IMR-90 (cell line): ENCODE data around the gene TRIM47. TPM values are rescaled to one million over a fixed set of nuclear protein-coding genes. Genes with fewer than 3 reads are reported as not detected.

Experiments used
- ATAC-seq: fragments of 200-7000 bp; cut with Tn5 transposase; 2 replicates; pipeline ENCODE4 v1.9.1; 2020; ENCODE audit warnings: low read depth, mild to moderate bottlenecking, moderate library complexity
- BruUV-seq: library from RNA; stranded (reverse); fragments of 400-500 nt; replicated peaks from 2 replicates; lab custom pipeline; 2021; lab: Mats Ljungman, UMichigan
- CTCF ChIA-PET: fragments of 300-600 bp; formaldehyde crosslinking; extraction: SDS; loops from one replicate; lab custom pipeline; 2021; ENCODE audit warnings: antibody characterized with exemption; lab: Yijun Ruan, JAX
- POLR2A ChIA-PET: fragments of 300-600 bp; sonication (Branson Sonifier 250); formaldehyde crosslinking; loops from one replicate; lab custom pipeline; 2022; ENCODE audit warnings: antibody characterized with exemption; ENCODE audit not compliant: unreplicated experiment; lab: Charles Lee
- DNase-seq: peaks from one replicate; pipeline ENCODE4 v3.0.0; 2013
- H2AFZ ChIP-seq: replicated peaks from 2 replicates; pipeline ENCODE3; 2013; ENCODE audit warnings: low read length, mild to moderate bottlenecking; ENCODE audit not compliant: poor library complexity
- H2AK5ac ChIP-seq: 2 replicates; pipeline ENCODE4 v1.6.1; 2013; ENCODE audit warnings: low read depth, low read length, inconsistent platforms
- H2AK9ac ChIP-seq: replicated peaks from 2 replicates; pipeline ENCODE3; 2013; ENCODE audit warnings: mild to moderate bottlenecking, low read depth, low read length, moderate library complexity; ENCODE audit not compliant: poor library complexity
- H2BK120ac ChIP-seq: 2 replicates; pipeline ENCODE4 v1.6.1; 2013; ENCODE audit warnings: low read depth, low read length, inconsistent platforms
- H2BK15ac ChIP-seq: 3 replicates; pipeline ENCODE4 v1.6.1; 2013; ENCODE audit warnings: low read depth, low read length, inconsistent platforms
- H2BK20ac ChIP-seq: 2 replicates; pipeline ENCODE4 v1.6.1; 2013; ENCODE audit warnings: low read depth, mild to moderate bottlenecking, inconsistent platforms, low read length, moderate library complexity
- H2BK5ac ChIP-seq: 2 replicates; pipeline ENCODE4 v1.6.1; 2013; ENCODE audit warnings: mild to moderate bottlenecking, low read depth, low read length, inconsistent platforms; ENCODE audit not compliant: poor library complexity, severe bottlenecking
- H3K14ac ChIP-seq: replicated peaks from 2 replicates; pipeline ENCODE4 v1.6.1; 2013; ENCODE audit warnings: low read depth, low read length, inconsistent platforms
- H3K18ac ChIP-seq: 2 replicates; pipeline ENCODE4 v1.6.1; 2013; ENCODE audit warnings: low read depth, low read length, control low read depth
- H3K23ac ChIP-seq: 2 replicates; pipeline ENCODE4 v1.6.1; 2013; ENCODE audit warnings: low read depth, low read length, inconsistent platforms
- H3K27ac ChIP-seq: 2 replicates; pipeline ENCODE4 v1.5.1; 2013; ENCODE audit warnings: mild to moderate bottlenecking, control low read depth, low read length; ENCODE audit not compliant: insufficient read depth
- H3K27me3 ChIP-seq: 2 replicates; pipeline ENCODE4 v1.6.1; 2013; ENCODE audit warnings: low read length; ENCODE audit not compliant: control insufficient read depth, insufficient read depth
- H3K36me3 ChIP-seq: 2 replicates; pipeline ENCODE4 v1.6.1; 2013; ENCODE audit warnings: low read length, mixed read lengths; ENCODE audit not compliant: control insufficient read depth, insufficient read depth
- H3K4ac ChIP-seq: 2 replicates; pipeline ENCODE4 v1.6.1; 2013; ENCODE audit warnings: low read depth, low read length, inconsistent platforms
- H3K4me1 ChIP-seq: 2 replicates; pipeline ENCODE4 v1.6.1; 2013; ENCODE audit warnings: low read length, mixed read lengths; ENCODE audit not compliant: control insufficient read depth, insufficient read depth
- H3K4me2 ChIP-seq: 2 replicates; pipeline ENCODE4 v1.6.1; 2013; ENCODE audit warnings: low read depth, mild to moderate bottlenecking, control low read depth, low read length, moderate library complexity
- H3K4me3 ChIP-seq: 2 replicates; pipeline ENCODE4 v1.5.1; 2013; ENCODE audit warnings: low read depth, mild to moderate bottlenecking, control low read depth, low read length, moderate library complexity; ENCODE audit not compliant: insufficient read depth
- H3K56ac ChIP-seq: 2 replicates; pipeline ENCODE4 v1.6.1; 2013; ENCODE audit warnings: low read length, inconsistent platforms; ENCODE audit not compliant: insufficient read depth; ENCODE audit errors: extremely low read depth
- H3K79me1 ChIP-seq, 2 experiments: 2 replicates each; pipeline ENCODE4 v1.6.1; 2013; ENCODE audit warnings: low read length in 2 of 2, inconsistent platforms in 1 of 2, low read depth in 1 of 2
- H3K9ac ChIP-seq: 2 replicates; pipeline ENCODE4 v1.6.1; 2013; ENCODE audit warnings: low read depth, low read length, control low read depth
- H3K9me1 ChIP-seq: 2 replicates; pipeline ENCODE4 v1.6.1; 2013; ENCODE audit warnings: low read length, inconsistent platforms; ENCODE audit not compliant: insufficient read depth
- H3K9me3 ChIP-seq: 2 replicates; pipeline ENCODE4 v1.6.1; 2013; ENCODE audit warnings: low read length; ENCODE audit not compliant: control insufficient read depth, insufficient read depth
- H4K20me1 ChIP-seq: 2 replicates; pipeline ENCODE4 v1.6.1; 2013; ENCODE audit warnings: low read length, inconsistent platforms; ENCODE audit not compliant: insufficient read depth
- H4K5ac ChIP-seq: 2 replicates; pipeline ENCODE4 v1.6.1; 2013; ENCODE audit warnings: mild to moderate bottlenecking, low read depth, low read length, control low read depth
- H4K8ac ChIP-seq, 2 experiments: 2 replicates each; pipeline ENCODE4 v1.6.1; 2013; ENCODE audit warnings: low read depth in 2 of 2, low read length in 2 of 2, control low read depth in 1 of 2, inconsistent platforms in 1 of 2
- H4K91ac ChIP-seq: 2 replicates; pipeline ENCODE4 v1.6.1; 2013; ENCODE audit warnings: low read depth, low read length, inconsistent platforms; ENCODE audit not compliant: insufficient read depth
- BHLHE40 ChIP-seq: fragments of 150-350 bp; IDR thresholded peaks from 2 replicates; pipeline ENCODE4 v1.6.1; 2016; ENCODE audit warnings: mild to moderate bottlenecking, low read depth, low read length
- CEBPB ChIP-seq: IDR thresholded peaks from 2 replicates; pipeline ENCODE4 v1.6.1; 2012; ENCODE audit warnings: low read depth, low read length, improper control_type of control experiment
- CHD1 ChIP-seq: IDR thresholded peaks from 2 replicates; pipeline ENCODE4 v1.6.1; 2012; ENCODE audit warnings: low read depth, low read length, improper control_type of control experiment
- CTCF ChIP-seq: conservative IDR thresholded peaks from 2 replicates; pipeline ENCODE4 v1.5.1; 2012; ENCODE audit warnings: mild to moderate bottlenecking, low read depth, low read length, improper control_type of control experiment
- ELK1 ChIP-seq: fragments of 150-350 bp; IDR thresholded peaks from 2 replicates; pipeline ENCODE4 v1.6.1; 2016; ENCODE audit warnings: low read depth, mild to moderate bottlenecking, low read length, moderate library complexity, borderline replicate concordance
- FOS ChIP-seq: fragments of 150-350 bp; IDR thresholded peaks from 2 replicates; pipeline ENCODE4 v1.6.1; 2016; ENCODE audit warnings: low read depth, low read length
- MAFK ChIP-seq: IDR thresholded peaks from 2 replicates; pipeline ENCODE4 v1.6.1; 2012; ENCODE audit warnings: low read depth, low read length, improper control_type of control experiment
- MAZ ChIP-seq: IDR thresholded peaks from 2 replicates; pipeline ENCODE4 v1.6.1; 2012; ENCODE audit warnings: low read depth, mild to moderate bottlenecking, low read length, improper control_type of control experiment, moderate library complexity, borderline replicate concordance
- MXI1 ChIP-seq: IDR thresholded peaks from 2 replicates; pipeline ENCODE4 v1.6.1; 2012; ENCODE audit warnings: low read depth, mild to moderate bottlenecking, low read length, moderate library complexity, borderline replicate concordance
- NFE2L2 ChIP-seq: fragments of 150-350 bp; IDR thresholded peaks from 2 replicates; pipeline ENCODE4 v1.6.1; 2016; ENCODE audit warnings: low read depth, mild to moderate bottlenecking, low read length
- POLR2A ChIP-seq: IDR thresholded peaks from 2 replicates; pipeline ENCODE4 v1.6.1; 2012; ENCODE audit warnings: mild to moderate bottlenecking, low read depth, low read length
- RAD21 ChIP-seq: IDR thresholded peaks from 2 replicates; pipeline ENCODE4 v1.6.1; 2012; ENCODE audit warnings: low read length, improper control_type of control experiment
- RCOR1 ChIP-seq: IDR thresholded peaks from 2 replicates; pipeline ENCODE4 v1.6.1; 2012; ENCODE audit warnings: mild to moderate bottlenecking, low read length, improper control_type of control experiment; ENCODE audit not compliant: insufficient replicate concordance
- RFX5 ChIP-seq: IDR thresholded peaks from 2 replicates; pipeline ENCODE4 v1.8.0; 2012; ENCODE audit warnings: low read depth, mild to moderate bottlenecking, low read length, moderate library complexity
- SMC3 ChIP-seq: fragments of 150-350 bp; IDR thresholded peaks from 2 replicates; pipeline ENCODE4 v1.6.1; 2016; ENCODE audit warnings: low read depth, mild to moderate bottlenecking, antibody characterized with exemption, low read length, moderate library complexity
- USF2 ChIP-seq: fragments of 150-350 bp; IDR thresholded peaks from 2 replicates; pipeline ENCODE4 v1.6.1; 2017; ENCODE audit warnings: mild to moderate bottlenecking, antibody characterized with exemption, low read length, low read depth
- WGBS, 2 experiments: methylation state at CpG; one replicate each; pipeline versions ENCODE4 v1.1.5 to v1.1.7; 2013; ENCODE audit warnings: missing lambda C conversion rate in 2 of 2; ENCODE audit not compliant: insufficient read length in 1 of 2; ENCODE audit errors: extremely low coverage in 2 of 2; 5-methylcytosine and 5-hydroxymethylcytosine counted together
- dilution Hi-C: fragments of 300-500 bp; cut with HindIII; formaldehyde crosslinking; loops from one replicate; pipeline ENCODE4 v1.14.3; 2018; ENCODE audit warnings: low sequenced_read_pairs; ENCODE audit not compliant: unreplicated experiment
- in situ Hi-C: fragments of 300-500 bp; cut with MboI; formaldehyde crosslinking; loops from 3 replicates; pipeline ENCODE4 v1.14.3; 2019; ENCODE audit warnings: low sequenced_read_pairs, inconsistent platforms, mixed read lengths
- intact Hi-C: fragments of 100-400 bp; cut with micrococcal nuclease; formaldehyde crosslinking; loops from 2 replicates; pipeline ENCODE4 v1.10.0; 2022
- polyA plus RNA-seq, 3 experiments: library from polyadenylated mRNA; depleted of rRNA; stranded (reverse); fragments of >200 nt; gene quantifications; 2 replicates each; pipeline ENCODE4 v1.2.3, GENCODE V29; 2012; ENCODE audit warnings: low replicate concordance in 1 of 3
- total RNA-seq: library from RNA; depleted of rRNA; stranded (reverse); fragments of >200 nt; gene quantifications from 2 replicates; pipeline ENCODE4 v1.2.3, GENCODE V29; 2012

The TRIM47 gene
- total and polyA plus RNA-seq, 2 of the 4 experiments (the other 2 are of a cell fraction), result 1.4 to 7.5 TPM

GRCh38 chr17:75908201-75908600 is 29.8 kb upstream of the TRIM47 start:
- Histone ChIP-seq H3K18ac (no peak overlapping the region), H3K23ac (no peak overlapping the region), H2AK5ac (no peak overlapping the region), H3K9ac (no peak overlapping the region), H3K79me1 (peaks cover 7 to 19% of the 10 kb centered on the region in 2 experiments), H3K27ac (no peak overlapping the region), H3K27me3 (no peaks in the 10 kb centered on the region), H4K8ac (no peak overlapping the region), H2AK9ac (peak overlapping the region; percentile 42), H2BK20ac (no peak overlapping the region), H2AFZ (no peak overlapping the region), H3K4me1 (peaks cover 4% of the 10 kb centered on the region), H2BK5ac (no peak overlapping the region), H3K36me3 (peaks cover 2% of the 10 kb centered on the region; the same call in 1 of the 2 replicates), H4K91ac (no peak overlapping the region), H4K20me1 (no peaks in the 10 kb centered on the region), H3K9me3 (no peaks in the 10 kb centered on the region), H2BK120ac (no peak overlapping the region), H3K9me1 (0 out of 2 replicates have a peak, but pooled peaks cover 6% of the 10 kb centered on the region), H3K56ac (no peak overlapping the region), H3K4me3 (no peak overlapping the region), H3K14ac (no peak overlapping the region), H3K4ac (no peak overlapping the region), H2BK15ac (no peak overlapping the region), H4K5ac (no peak overlapping the region), H3K4me2 (no peak overlapping the region)
- TF ChIP-seq MAZ, result no peak
- TF ChIP-seq USF2, result no peak
- TF ChIP-seq MAFK, result no peak
- TF ChIP-seq ELK1, result no peak
- no peak for TF ChIP-seq CTCF
- TF ChIP-seq SMC3, result no peak
- TF ChIP-seq RCOR1, result no peak
- no peak for TF ChIP-seq CHD1
- TF ChIP-seq MXI1, result no peak
- no peak for TF ChIP-seq CEBPB
- TF ChIP-seq NFE2L2, result no peak
- no peak for TF ChIP-seq POLR2A
- no peak for TF ChIP-seq RAD21
- no peak for TF ChIP-seq FOS
- no peak for TF ChIP-seq RFX5
- no peak for TF ChIP-seq BHLHE40
- intact Hi-C loops, result loop anchor here (5.0 to 10.0 kb wide), 2 partner anchors 34 to 167 kb away; partner anchors contain the start of genes FBF1, GALR2, SRP68 and ZACN
- ChIA-PET POLR2A (no interaction called here), CTCF (interaction anchor here (0.7 kb wide), 1 partner anchor 77 kb away, joined by 5 read pairs; no protein-coding TSS in a partner anchor)
- BruUV-seq, result no TSS peak
- no peak for ATAC-seq
- in situ Hi-C loops, result loop anchor here (10.0 kb wide), 1 partner anchor 377 kb away; no protein-coding TSS in a partner anchor
- dilution Hi-C loops, result no loop called here
- WGBS, 2 experiments, result 67% methylated on average over 2 of the region's 6 CpGs; no CpG with 5 or more reads in 1 of the 2 experiments
- DNase-seq, result no peak
